Fibroblast of mammary gland (primary cell): ENCODE measurements around the gene GSTA2.
"Not testable (repeated sequence)": the region's sequence is repeated elsewhere in the genome, so short reads cannot be mapped to it uniquely, and the experiment has no call there.

ENCODE experiments used
- DNase-seq: peaks from one replicate; pipeline ENCODE4 v3.0.0-alpha.2; 2010; ENCODE audit warnings: low read depth
- H3K4me3 ChIP-seq: 2 replicates; pipeline ENCODE4 v1.5.1; 2011; ENCODE audit warnings: low read depth, mild to moderate bottlenecking, low read length, moderate library complexity; ENCODE audit not compliant: control insufficient read depth
- TF ChIP-seq, protein P1 (sequence below): conservative IDR thresholded peaks from 2 replicates; pipeline ENCODE4 v1.5.1; 2011; ENCODE audit warnings: low read depth, low read length, inconsistent platforms; ENCODE audit not compliant: control insufficient read depth, insufficient read depth

Gene GSTA2

DNA sequence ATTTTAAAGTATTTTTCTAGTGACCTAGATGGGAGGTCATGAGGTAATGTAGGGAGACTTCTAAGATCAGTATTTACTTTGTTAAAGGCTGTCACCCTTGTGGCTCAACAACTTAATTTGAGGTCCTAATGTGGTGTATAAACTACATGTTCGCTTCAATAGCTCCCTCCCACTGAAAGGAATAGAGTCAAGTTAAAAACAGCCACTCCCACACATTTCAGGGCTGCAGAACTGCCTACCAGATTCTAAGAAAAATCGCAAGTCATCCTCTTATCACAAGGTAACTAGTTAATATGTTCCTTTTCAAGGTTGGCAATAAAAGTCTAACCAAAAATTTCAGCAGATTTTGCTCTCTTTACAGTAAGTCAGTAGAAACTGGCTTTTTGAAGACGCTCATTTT lies 25.2 kb upstream of the GSTA2 start:
- TF ChIP-seq, protein P1, sequence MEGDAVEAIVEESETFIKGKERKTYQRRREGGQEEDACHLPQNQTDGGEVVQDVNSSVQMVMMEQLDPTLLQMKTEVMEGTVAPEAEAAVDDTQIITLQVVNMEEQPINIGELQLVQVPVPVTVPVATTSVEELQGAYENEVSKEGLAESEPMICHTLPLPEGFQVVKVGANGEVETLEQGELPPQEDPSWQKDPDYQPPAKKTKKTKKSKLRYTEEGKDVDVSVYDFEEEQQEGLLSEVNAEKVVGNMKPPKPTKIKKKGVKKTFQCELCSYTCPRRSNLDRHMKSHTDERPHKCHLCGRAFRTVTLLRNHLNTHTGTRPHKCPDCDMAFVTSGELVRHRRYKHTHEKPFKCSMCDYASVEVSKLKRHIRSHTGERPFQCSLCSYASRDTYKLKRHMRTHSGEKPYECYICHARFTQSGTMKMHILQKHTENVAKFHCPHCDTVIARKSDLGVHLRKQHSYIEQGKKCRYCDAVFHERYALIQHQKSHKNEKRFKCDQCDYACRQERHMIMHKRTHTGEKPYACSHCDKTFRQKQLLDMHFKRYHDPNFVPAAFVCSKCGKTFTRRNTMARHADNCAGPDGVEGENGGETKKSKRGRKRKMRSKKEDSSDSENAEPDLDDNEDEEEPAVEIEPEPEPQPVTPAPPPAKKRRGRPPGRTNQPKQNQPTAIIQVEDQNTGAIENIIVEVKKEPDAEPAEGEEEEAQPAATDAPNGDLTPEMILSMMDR, result no peak
- no peak for DNase-seq
- no peak overlapping the region for H3K4me3 ChIP-seq

DNA sequence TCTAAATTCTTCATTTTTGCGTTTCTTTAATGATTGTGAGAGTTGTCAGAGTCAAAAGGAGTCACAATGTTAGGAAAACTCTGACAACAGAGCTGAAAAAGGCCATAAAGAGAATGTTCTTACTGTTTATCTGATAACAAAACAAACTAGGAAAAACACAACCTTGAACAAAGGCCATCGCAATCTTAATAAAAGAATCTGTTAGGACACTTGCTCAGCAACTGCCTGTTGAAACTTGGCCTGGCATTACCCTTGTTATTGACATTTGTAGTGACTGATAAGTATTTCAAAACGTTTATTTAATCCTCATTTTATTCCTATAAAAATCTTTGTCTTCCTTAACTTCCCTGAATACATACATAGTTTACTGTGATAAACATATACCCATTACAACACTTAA lies 24.6 kb upstream of the GSTA2 start:
- no peak overlapping the region for H3K4me3 ChIP-seq
- no peak for DNase-seq
- TF ChIP-seq, protein P1, result no peak

DNA sequence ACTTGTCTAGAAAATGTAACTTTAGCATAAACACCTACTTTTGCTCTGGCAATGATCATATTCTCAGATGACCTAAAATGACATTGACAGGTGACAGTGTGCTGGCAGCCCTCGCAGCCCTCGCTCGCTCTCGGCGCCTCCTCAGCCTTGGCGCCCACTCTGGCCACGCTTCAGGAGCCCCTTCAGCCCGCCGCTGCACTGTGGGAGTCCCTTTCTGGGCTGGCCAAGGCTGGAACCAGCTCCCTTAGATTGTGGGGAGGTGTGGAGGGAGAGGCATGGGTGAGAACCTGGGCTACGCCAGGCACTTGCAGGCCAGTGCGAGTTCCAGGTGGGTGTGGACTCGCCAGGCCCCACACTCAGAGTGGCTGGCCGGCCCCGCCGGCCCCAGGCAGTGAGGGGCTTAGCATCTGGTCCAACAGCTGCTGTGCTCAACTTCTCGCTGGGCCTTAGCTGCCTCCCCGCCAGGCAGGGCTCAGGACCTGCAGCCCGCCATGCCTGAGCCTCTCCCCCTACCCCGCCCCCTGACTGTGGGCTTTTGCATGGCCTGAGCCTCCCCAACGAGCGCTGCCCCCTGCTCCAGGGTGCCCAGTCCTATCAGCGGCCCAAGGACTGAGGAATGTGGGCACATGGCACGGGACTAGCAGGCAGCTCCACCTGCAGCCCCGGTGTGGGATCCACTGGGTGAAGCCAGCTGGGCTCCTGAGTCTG lies 23.1 kb upstream of the GSTA2 start:
- no peak for DNase-seq
- TF ChIP-seq, protein P1, result no peak
- H3K4me3 ChIP-seq, result no peak overlapping the region

DNA sequence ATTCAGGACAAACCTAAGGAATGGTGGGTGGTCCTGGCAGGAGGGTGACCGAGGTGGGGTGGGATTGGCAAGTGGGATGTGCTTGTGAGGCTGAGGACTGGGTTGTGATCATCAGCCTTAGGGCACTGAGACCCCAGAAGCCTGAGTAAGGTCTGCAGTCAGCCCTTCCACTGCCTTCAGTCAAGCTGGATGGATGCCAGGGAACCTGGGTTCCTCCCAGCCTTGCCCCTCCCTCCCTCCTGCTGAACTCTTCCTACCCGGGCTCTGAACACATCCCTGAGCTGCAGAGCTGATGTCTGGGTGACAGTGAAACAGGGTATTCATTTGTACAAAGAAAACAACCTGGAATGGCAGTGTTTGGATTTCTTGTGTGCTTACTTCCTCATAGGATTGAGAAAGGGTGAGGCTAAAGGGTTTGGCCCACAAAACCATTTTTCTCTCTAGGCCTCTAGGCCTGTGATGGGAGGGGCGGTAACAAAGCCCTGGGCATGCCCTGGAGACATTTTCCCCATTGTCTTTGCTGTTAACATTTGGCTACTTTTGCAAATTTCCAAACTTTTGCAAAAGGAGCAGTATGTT lies 19.5 kb upstream of the GSTA2 start:
- H3K4me3 ChIP-seq, DNase-seq: not testable (repeated sequence)

DNA sequence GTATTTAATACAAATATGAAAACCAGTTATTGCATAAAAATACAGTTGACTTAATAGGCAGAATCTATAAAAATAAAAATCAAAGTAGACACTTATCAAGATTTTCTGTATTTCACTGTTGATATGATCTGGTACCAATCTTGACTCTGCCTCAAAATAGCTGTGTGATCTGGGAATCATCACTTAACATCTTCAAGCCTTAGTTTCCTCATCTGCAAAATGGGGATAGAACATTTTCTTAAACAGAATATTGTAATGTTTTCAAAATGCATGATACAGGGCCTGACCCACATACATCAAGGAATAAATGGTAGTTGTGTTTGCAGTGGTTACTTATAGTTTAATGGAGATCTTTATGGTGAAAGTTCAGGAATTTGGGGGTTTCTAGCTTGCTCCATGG lies 18.9 kb upstream of the GSTA2 start:
- not testable (repeated sequence) for DNase-seq, H3K4me3 ChIP-seq

DNA sequence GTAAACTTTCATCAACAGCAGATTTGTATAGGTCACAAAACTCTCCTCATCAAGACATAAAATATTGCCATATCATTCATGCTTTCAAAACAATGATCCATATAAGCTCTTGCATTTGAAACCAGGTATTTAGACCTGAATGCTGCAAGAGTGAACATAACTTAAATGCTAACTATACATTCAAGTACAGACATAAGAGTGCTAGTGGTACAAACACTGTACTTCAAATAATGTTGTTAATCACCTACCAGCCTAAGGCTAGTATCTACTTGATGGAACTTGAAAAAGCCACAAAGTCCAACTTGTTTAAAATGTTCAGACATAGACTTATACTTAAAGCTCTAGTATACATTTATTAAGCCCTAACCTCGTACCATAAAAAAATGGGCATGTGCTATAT lies 16.0 kb upstream of the GSTA2 start:
- TF ChIP-seq, protein P1, result no peak
- H3K4me3 ChIP-seq, result no peak overlapping the region
- no peak for DNase-seq

DNA sequence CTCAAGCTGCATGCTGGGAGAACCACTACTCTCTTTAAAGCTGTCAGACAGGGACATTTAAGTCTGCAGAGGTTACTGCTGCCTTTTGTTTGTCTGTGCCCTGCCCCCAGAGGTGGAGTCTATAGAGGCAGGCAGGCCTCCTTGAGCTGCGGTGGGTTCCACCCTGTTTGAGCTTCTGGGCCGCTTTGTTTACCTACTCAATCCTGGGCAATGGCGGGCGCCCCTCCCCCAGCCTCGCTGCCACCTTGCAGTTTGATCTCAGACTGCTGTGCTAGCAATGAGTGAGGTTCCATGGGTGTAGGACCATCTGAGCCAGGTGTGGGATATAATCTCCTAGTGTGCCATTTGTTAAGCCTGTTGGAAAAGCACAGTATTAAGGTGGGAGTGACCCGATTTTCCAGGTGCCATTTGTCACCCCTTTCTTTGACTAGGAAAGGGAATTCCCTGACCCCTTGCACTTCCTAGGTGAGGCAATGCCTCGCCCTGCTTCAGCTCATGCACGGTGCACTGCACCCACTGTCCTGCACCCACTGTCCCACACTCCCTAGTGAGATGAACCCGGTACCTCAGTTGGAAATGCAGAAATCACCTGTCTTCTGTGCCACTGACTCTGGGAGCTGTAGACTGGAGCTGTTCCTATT lies 13.6 kb upstream of the GSTA2 start:
- DNase-seq, result not testable (repeated sequence)

DNA sequence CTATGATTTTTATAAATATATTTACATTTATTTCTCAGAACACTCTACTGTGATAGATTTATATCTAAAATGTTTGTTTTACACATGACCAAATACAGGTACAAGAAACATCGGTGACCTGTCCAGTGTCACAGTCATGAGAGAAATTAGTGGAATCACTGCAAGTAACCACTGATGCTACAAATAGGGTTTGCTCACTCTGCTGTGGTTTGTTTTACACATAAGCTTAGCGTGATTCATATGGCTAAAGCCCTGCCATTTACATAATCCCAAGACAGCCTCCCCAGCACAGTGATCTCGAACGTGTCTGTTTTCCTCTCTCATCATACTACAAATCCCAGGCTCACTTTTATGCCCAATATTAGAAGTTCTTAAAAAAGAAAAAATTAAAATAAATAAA lies 6.1 kb upstream of the GSTA2 start:
- not testable (repeated sequence) for H3K4me3 ChIP-seq
- peak; percentile 18 for DNase-seq

More for the DNA sequence above, 13.6 kb upstream of the GSTA2 start:
- not testable (repeated sequence) for H3K4me3 ChIP-seq

DNA sequence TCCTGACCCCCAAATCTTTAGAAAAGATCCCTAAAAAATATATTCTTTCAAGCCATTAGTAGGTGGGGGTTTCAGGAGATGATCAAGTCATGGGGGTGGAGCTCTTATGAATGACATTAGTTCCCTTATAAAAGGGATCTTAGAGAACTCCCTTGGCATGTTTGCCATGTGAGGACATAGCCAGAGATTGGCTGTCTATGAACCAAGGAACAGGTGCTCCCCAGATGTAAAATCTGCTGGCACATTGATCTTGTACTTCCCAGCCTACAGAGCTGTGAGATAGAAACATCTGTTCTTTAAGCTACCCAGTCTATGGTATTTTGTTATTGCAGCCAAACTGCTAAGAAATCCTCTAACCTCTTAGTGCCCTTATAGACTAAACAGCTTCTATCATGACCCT lies 4.4 kb upstream of the GSTA2 start:
- DNase-seq, H3K4me3 ChIP-seq: not testable (repeated sequence)

DNA sequence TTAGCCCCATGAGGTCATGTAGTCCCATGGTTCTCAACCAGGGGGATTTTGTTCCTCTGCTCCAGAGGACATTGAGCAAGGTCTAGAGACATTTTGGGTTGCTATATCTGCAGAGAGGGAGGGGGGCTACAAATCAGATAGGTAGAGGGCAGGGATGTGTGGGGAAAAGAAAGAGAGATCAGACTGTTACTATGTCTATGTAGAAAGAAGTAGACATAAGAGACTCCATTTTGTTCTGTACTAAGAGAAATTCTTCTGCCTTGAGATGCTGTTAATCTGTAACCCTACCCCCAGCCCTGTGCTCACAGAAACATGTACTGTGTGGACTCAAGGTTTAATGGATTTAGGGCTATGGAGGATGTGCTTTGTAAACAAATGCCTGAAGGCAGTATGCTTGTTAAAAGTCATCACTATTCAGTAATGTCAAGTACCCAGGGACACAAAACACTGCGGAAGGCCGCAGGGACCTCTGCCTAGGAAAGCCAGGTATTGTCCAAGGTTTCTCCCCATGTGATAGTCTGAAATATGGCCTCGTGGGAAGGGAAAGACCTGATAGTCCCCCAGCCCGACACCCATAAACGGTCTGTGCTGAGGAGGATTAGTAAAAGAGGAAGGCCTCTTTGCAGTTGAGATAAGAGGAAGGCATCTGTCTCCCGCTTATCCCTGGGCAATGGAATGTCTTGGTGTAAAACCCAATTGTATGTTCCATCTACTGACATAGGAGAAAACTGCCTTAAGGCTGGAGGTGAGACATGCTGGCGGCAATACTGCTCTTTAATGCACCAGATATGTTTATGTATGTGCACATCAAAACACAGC lies 1.4 kb downstream of the GSTA2 start:
- not testable (repeated sequence) for H3K4me3 ChIP-seq, DNase-seq
